T-helper 22 cell (primary cell): ENCODE data around the gene SLC66A2.

ENCODE experiments used
- DNase-seq: peaks from one replicate; pipeline ENCODE4 v3.0.0-alpha.2; 2020; ENCODE audit warnings: low read depth

Gene SLC66A2

DNA sequence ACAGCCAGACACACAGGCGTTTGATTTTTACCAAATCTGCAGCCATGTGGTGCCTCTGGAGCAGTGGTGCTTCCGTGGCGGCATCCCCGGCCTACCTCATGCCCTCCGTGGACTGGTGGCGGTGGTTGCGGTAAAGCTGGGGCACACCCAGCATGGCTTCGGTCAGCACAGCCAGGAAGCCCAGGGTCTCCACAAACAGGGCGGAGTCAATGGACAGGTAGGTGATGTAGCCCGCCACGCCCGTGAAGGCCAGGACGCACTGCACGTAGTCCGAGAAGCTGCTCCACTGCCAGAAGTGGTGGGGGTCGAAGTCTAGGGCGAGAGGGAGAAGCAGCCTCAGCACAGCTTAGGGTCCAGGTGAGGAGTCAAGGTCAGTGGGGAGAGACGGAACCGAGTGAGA is 32.4 kb downstream of the SLC66A2 start:
- DNase-seq = no peak

DNA sequence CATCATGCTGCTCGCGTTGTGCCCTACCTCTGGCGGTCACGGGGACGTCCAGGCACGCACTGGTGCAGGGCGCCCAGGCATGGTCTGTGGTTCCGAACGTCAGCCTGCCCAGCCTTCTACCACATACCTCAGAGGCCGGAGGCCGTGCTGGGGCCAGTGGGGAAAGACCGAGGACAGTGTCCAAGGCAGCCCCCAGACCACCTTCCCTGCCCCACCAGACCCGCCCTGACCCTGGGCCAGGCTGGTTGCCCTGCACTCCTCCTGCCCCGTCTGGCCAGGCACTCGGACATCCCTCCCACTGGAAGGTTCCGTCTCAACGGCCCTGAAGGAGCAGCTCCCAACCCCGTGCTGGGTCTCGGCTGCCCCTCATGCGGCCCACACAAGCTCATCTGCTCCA is 32.8 kb downstream of the SLC66A2 start:
- DNase-seq = no peak

DNA sequence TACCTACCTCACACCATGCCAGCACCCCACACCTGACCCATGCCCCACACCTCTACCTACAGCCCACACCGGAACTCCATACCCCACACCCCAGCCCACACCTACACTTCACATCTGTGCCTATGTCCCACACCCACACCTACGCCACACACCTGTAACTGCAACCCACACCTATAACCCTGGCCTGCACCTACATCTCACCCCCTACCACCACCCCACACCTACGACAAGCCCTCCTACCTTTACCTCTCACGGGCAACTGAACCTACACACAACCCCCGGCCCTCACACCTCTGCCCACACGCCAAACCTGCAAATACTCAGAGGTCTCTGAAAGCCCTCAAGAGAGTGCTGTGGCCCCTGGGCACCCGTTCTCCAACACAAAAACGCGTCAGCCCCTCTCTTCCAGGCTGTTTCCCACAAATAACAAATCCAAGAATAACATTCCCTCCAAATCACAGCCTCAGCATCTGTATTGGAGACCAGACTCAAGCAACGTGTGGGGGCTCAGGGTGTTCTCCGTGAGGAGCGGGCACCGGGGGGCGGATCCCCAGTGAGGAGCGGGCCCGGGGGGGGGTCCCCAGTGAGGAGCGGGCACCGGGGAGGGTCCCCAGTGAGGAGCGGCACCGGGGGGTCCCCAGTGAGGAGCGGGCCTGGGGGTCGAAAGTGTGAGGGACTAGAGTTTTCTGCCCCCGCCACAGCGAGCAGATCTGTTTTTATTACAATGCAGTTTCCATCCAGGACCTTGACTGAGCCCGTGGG is 33.4 kb downstream of the SLC66A2 start:
- DNase-seq = no peak

DNA sequence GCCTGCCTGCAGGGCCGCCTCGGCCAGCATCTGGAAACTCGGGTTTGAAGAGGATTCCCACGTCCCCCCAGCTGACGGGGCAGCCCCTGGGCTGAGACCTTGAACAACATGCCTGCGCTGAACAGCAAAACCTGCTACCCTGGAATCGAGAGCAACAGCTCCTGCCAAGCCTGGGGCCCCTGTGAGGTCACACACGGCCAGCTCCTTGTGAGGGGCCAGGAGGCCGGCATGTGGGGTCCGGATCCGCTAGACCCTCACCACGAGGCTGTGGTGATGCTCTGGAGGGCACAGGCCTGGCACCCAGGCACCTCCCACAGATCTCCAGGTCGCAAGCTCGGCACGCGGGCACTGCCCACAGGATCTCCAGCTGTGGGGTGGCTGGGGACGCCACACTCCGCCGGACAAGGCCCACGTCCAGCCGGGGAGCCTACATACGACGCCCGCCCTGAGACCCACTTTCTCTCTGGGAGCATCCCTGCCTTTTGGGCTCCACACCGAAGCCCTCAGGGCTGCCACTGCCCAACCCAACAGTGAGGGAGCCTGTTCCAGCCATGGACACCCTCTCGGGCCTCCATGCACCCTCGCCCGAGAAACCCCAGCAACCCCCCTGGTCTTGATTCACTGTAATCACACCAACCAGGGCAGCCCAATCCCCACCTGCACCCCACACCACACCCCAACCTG is 34.1 kb downstream of the SLC66A2 start:
- no peak for DNase-seq

DNA sequence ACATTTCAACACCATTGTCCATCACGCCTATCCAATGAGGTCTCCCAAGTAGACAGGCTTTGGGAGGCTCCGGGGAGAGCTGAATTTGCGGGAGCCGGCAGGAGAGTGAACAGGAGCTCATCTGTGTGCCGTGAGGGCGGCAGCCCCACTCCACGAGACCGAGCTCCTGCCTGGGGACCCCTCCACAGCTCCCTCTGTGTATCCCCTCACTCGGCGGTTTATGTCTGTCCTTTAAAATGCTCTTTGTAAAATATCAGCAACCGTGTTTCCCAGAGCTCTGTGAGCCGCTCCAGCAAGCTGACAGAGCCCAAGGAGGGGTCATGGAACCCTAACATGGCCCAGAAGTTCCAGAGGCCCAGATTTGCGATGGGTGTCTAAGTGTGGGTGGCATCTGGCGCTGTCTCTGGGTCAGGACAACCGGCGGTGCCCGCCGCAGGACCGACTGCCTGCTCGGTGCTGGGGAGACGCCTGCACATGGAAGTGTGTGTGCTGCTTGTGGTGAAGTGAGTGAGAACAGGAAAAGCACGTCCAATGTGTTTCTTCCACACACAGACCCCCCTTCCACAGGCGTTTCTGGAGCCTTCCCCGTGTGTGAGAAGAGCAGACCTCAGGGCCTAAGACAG is 34.8 kb downstream of the SLC66A2 start:
- DNase-seq = no peak

DNA sequence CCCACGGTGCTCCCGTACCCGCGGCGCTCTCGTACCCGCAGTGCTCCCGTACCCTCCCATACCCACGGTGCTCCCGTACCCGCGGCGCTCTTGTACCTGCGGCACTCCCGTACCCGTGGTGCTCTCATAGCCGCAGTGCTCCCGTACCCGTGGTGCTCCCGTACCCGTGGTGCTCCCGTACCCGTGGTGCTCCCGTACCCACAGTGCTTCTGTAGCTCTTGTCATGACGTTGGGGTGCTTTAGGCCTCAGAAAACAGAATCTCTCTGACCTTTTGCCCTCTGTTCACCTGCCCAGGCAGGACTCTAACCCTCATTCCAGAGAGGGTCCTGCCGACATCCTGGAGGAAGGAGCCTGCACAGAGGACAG is 35.3 kb downstream of the SLC66A2 start:
- no peak for DNase-seq

DNA sequence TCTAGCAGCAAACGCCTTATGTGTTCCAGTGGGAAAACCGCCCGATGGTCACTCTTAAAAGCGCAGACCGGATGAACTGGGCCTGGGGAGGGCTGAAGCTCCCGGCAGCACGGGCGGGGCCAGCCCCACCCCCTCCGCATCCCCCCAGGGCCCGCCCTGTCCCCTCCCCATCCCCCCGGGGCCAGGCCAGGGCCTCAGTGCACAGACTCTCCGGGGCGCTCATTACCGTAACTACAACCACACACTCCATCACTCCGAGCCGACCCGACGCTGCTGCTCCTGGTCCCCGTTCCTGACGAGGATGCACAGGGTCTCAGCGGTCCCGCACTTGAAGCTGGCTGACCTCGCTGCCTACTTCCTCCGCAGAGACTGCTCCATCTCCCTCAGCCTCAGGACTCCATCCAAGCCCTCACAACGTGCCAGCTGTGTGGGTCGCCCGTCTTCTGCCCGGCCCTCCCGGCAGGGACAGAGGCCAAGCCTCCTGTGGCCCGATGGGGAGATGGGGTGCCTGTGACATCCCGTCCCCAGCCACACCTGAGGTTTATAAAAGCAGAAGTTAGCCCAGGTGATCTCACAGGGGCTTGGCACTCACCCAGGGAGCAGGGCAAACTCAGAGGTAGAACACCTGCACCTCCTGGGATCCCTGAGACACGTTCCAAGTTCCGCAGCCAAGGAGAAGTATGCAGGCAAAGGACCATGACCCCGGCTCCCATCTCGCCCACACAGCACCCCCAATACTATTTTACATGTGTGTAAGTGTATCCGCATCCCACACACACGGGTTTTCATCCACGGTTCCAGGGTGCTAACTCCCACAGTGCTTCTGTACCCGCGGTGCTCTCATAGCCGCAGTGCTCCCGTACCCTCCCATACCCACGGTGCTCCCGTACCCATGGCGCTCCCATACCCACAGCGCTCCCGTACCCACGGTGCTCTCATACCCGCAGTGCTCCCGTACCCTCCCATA is 36.0 kb downstream of the SLC66A2 start:
- DNase-seq = no peak

DNA sequence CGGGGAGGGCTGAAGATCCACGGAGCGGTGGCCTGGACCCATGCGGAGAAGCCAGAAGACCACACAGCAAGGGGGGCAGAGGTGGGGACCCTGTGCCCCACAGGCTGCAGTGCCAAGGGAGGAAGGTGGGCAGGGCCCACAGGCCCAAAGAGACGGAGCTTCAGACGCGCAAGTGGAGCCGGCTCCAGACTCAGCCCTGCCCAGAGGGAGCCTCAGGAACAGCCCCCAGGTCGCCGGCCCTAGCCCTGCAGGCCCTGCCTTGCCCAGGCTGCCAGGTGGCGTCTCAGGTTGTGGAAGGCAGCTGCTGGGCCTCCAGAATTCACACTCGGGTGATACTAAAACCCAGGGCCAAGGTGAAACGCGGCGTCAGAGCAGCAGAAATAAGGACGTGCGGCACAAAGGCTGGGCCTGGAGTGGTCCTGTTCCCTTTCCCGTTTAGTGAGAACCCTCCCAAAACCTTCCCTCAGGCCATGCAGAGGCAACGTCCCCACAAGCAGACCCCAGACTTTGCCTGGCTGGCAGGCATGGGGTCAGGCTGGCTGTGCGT is 36.8 kb downstream of the SLC66A2 start:
- DNase-seq = no peak

DNA sequence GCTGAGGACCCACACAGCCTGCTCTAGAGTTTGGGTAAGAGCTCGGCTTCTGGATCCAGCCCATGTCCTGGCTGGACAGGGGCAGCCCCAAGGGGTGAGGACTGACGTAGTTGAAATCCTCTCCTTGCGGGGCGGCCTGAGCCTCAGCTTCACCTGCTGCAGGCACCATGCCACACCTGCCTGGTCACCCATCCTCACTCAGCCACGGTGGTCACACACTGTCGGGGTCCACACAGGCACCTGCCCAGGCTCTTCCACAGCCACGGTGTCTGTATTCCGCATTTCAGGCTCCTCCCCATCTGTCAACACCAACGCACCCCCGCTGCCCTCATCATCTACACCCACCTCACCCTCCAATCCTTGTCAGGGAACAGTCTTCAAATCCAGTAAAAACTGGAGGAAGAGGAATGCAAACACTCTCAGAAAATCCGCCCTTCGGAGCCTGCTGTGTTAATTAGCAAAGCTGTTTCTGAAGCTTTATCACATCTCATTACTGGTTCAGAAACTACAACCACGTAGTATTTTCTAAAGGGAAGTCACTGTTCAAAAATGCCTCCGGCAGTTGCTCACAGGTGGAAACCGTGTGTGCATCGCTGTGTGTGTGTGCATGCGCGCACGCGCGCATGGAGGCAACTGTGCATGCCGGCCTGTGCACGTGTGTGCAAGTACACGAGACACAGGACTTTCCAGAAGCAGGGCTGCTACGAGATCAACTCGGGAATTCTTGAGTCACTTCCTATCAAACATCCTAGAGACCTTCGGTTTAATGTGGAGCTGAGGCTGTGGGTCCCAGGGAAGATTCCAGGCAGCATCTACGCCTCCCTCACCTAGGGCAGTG is 38.2 kb downstream of the SLC66A2 start:
- no peak for DNase-seq

DNA sequence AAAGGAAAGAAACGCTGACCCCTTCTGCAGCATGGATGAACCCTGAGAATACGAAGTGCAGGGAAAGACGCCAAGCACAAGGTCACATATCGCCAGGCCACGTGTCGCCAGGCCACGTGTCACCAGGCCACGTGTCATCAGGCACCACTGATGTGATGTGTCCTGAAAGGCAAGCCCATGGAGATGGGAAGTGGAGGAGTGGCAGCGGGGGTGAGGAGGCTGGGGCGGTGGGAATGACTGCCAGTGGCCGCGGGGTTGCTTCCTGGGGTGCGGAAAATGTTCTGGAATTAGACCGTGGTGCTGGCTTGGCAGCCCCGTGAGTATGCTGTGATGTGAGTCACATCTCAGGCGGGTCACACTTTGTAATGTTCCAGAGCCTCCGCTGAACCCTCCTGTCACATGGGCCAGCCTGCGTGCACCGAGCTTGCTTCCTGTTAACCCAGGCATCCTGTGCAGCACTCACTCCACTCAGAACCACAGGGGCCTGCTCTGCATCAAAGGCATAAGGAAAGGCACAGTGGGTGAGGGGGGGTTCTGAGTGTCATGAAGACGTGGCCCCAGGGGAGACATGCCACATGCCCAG is 39.0 kb downstream of the SLC66A2 start:
- DNase-seq = no peak

DNA sequence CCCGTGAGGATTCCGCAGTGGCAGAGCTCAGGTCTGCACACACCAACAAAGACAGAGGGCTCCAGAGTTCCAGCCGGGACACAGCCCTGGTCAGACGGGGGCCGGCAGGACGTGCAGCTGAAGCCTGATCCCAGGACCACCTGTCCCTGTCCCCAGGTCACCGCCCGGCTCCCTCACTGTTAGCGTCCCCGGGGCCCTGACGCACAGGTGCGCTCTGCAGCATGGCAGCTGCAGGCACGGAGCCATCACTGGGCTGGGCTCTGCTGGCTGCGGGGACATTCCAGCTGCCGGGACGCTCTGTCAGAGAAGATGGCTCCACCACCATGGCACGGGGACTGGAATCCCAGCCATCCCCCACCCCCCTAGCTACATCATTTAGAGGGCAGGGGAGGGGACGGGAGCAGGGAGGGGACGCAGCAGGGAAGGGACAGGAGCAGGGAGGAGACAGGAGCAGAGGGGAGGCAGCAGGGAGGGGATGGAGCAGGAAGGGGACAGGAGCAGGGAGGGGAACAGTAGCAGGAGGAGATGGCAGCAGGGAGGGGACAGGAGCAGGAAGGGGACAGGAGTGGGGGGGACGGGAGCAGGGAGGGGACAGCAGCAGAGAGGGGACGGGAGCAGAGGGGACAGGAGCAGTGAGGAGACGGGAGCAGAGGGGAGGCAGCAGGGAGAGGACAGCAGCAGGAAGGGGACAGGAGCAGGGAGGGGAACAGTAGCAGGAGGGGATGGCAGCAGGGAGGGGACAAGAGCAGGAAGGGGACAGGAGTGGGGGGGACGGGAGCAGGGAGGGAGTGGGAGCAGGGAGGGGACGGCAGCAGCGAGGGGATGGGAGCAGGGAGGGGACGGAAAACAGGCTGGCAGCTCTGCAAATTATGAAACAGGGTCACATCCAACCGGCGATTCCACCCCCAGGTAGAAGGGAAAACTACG is 39.8 kb downstream of the SLC66A2 start:
- no peak for DNase-seq

DNA sequence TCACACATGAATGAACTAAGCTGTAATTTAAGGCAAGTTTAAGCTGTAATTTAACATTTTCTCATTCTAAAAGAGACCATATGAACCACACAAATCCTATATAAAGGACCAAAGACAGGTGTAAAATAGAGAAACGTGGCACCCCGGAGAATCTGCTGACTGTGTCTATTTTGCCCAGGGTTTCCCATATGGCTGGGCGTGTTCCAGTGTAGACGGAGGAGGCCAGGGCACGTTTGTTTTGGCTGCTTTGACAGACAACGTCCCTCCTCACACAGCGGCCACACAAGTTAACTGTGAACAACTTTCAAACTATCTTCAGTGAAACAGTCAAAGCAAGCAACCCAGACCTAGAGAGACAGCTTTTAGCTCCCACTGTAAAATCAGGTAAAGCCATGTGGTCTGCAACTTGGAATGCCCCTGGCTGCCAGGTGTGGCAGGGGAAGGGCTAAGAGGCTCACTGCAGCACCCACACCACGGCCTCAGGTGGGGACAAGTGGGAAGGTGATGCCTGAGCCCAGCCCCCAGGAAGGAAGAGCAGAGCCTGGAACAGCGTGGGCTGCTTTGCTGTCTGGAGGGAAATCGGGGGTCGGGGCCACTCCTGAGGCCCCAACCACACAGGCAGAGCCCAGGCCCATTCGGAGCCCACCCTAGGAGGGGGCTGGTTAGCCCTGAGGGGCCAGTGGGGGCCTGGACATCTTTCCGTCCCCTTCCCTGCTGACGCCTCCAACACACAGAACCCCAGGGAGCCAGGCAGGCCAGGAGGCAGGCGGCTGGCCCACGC is 40.7 kb downstream of the SLC66A2 start:
- no peak for DNase-seq

DNA sequence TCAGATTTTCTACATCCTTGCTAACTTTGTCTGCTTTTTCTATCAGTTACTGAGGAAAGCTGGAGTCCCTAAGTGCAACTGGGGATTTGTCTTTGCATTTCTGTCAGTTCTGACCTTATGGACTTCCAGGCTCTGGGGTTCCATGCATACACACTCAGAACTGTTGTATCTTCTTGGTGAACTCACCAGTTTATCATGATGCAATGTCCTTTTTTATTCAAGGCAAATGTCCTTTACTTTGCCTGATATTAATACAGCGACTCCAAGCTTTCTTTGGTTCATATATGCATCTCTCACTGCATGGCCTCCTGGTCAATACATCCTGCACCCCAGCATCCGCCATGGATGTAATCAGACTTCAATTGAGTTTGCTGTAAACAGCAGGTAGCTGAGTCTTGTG is 44.7 kb downstream of the SLC66A2 start:
- DNase-seq = no peak

DNA sequence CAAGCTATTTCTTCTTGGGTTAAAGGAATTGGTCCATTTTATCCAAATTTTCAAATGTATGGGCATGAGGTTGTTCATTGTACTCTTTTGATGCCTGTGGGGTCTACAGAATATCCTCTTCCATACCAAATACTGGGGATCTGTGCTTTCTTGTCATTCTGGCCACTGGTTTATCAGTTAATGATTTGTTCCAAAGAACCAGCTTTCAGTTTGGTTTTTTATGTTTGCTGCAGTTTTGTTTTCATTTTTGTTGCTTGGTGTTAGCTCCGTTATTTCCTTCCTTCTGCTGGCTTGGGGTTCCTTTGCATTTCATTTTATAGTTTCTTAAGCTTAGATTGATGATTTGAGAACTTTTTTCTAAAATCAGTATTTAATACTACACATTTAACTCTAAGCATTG is 45.5 kb downstream of the SLC66A2 start:
- DNase-seq = no peak

DNA sequence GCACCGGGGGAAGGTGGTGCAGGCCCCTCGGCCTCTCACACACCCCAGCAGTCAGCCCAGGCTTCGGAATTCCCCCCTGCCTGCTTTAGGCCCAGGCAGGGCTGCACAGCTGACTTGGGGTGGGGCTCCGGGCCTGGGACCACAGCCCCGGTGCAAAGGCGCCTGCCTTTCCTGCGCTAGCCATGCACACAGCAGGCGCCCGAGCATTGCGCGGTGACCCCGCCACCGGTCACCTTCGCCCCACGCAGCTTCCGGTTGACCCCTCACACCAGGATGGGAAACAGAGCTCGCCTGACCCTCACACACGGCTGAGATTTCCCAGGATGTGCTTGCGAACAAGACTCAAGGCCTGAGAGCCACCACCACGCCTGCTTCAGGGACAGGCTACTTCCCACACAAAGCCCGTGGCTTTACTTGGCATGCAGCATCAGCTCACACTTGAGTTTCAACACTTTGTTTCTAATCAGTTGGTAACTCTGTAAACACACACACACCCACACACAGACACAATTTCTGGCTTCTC is 46.0 kb downstream of the SLC66A2 start:
- DNase-seq = no peak

DNA sequence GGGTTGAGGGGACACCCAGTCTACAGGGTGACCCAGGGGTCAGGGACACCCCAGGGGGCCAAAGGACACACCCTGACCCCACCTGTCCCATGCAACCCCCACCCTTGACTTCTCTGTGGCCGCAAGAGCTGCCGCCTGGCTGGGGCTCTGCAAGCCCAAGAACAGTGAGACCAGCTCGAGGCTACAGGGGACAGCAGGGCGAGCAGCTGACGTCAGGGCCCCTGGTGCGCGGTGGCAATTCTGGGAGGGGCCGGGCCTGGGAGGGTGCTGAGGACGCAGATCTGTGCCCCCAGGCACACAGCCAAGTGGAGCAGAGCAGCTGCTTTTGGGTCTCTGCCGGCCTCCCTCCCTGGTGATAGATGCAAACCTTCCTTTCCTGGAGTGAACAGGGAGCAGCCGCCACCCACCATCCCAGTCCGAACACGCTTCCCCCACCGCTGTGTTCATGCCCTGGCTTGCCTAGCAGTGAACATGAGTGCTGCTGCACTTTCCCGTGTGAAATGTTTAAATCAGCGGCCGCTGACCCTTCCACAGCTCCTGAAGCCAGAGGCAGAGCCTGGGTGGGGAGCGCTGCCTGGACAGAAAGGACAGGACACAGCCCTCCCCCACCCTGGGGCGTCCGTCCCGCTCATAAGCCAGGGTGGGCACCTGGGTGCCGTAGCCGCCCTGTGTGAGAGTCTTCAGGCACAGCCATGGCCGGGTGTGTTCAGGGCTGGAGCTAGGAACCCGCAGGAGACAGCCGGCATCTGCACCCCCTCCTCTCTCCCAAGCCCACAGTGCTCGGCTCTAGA is 46.9 kb downstream of the SLC66A2 start:
- no peak for DNase-seq

DNA sequence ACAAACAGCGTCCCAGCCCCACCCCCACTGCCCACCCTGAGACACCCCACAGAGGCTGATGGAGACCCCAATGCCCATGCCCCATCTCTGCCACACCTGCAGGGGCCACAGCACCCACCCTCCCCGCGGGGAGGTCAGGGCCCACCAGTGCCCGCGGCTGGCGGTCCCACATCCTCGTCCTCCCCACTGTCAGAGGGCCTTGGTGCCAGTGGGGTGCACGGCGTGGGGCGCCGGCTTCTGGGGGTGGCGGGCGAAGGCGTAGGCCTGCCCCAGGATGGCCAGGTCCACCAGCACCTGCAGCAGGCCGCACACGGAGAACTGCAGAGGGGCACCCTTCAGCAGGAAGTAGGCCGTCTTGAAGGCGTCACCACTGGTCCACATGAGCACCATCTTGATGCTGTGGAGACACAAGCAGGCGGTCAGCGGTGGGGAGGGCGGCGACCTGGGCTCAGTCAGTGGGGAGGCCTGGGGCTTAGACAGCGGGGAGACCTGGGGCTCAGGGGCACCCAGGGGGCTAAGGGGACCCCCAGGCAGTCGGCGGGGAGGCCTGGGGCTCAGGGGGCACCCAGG is 47.6 kb downstream of the SLC66A2 start:
- DNase-seq = no peak
